ENCODE results near the gene SORCS2. TPM values are rescaled to one million over a fixed set of nuclear protein-coding genes. Genes with fewer than 3 reads are reported as not detected.

SORCS2 gene
- polyA plus RNA-seq, 1 donor (not counting 4 experiments of a cell fraction or from before 2014, with no cell fraction given): 0.09 TPM

DNA sequence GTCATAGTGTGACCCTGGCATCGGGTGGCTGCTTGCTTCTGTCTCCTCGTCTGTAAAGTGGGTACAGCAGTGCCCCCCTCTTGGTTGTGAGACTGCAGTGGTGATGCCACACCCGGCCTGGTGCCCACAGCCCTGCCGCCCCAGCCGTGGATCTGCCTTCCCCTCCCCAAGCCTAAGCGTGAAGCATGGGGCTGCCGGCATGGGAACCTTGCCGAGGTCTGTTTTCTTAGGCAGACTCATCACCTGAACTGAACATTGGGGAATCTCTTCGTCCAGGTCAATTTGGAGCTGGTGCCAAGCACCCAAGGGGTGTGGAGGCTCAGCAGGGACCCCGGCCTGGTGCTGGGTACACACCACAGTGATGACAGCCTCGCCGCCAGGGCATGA is 134.0 kb downstream of the SORCS2 start:
- H3K4me1 ChIP-seq (ENCODE audit: control insufficient read depth, extremely low read depth, insufficient read depth, low read length): no peaks in the 10 kb centered on the region
- dilution Hi-C loops (cut with MboI; ENCODE audit: extremely low pct_ligation_motif_present, low sequenced_read_pairs): no loop called here
- FAIRE-seq (no peak), DNase-seq (ENCODE audit: low read depth, low spot score) (no peak)
- no peak overlapping the region for H3K27ac ChIP-seq (ENCODE audit: control insufficient read depth, insufficient read depth, low read length)
- no peaks in the 10 kb centered on the region for H3K79me2 ChIP-seq (ENCODE audit: control insufficient read depth, insufficient read depth, low read length)
- no peak overlapping the region for H3K4me3 ChIP-seq (ENCODE audit: control insufficient read depth in 2 of 3, extremely low read depth in 1 of 3, insufficient read depth in 2 of 3, low read depth in 1 of 3, low read length in 3 of 3)
- TF ChIP-seq, protein P1, sequence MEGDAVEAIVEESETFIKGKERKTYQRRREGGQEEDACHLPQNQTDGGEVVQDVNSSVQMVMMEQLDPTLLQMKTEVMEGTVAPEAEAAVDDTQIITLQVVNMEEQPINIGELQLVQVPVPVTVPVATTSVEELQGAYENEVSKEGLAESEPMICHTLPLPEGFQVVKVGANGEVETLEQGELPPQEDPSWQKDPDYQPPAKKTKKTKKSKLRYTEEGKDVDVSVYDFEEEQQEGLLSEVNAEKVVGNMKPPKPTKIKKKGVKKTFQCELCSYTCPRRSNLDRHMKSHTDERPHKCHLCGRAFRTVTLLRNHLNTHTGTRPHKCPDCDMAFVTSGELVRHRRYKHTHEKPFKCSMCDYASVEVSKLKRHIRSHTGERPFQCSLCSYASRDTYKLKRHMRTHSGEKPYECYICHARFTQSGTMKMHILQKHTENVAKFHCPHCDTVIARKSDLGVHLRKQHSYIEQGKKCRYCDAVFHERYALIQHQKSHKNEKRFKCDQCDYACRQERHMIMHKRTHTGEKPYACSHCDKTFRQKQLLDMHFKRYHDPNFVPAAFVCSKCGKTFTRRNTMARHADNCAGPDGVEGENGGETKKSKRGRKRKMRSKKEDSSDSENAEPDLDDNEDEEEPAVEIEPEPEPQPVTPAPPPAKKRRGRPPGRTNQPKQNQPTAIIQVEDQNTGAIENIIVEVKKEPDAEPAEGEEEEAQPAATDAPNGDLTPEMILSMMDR (optimal IDR thresholded peaks at IDR 0.05 in 1 of 3, IDR thresholded peaks at IDR 0.05 in 1 of 3, conservative IDR thresholded peaks at IDR 0.05 in 1 of 3; ENCODE audit: extremely low read depth in 1 of 3, insufficient read depth in 2 of 3, low read length in 3 of 3): no peak
- TF ChIP-seq EZH2 (IDR thresholded peaks at IDR 0.05; ENCODE audit: low read length): no peak
- H4K20me1 ChIP-seq (ENCODE audit: control insufficient read depth, extremely low read depth, insufficient read depth, low read length): peaks cover 3% of the 10 kb centered on the region
- no peaks in the 10 kb centered on the region for H3K36me3 ChIP-seq (ENCODE audit: control insufficient read depth in 2 of 2, extremely low read depth in 1 of 2, insufficient read depth in 2 of 2, low read length in 2 of 2)
- H3K27me3 ChIP-seq (ENCODE audit: control insufficient read depth, extremely low read depth, insufficient read depth, low read length): peaks cover 8% of the 10 kb centered on the region
- no peak overlapping the region for H2AFZ ChIP-seq (ENCODE audit: control insufficient read depth, low read length)
- no peak overlapping the region for H3K4me2 ChIP-seq (ENCODE audit: control insufficient read depth, extremely low read depth, insufficient read depth, low read depth, low read length)
- H3K9ac ChIP-seq (ENCODE audit: control insufficient read depth, extremely low read depth, insufficient read depth, low read length): no peak overlapping the region
- no peaks in the 10 kb centered on the region for H3K9me3 ChIP-seq (ENCODE audit: control insufficient read depth, low read depth, low read length)
- H3K9me1 ChIP-seq (ENCODE audit: control insufficient read depth, extremely low read depth, insufficient read depth, low read length): no peaks in the 10 kb centered on the region

DNA sequence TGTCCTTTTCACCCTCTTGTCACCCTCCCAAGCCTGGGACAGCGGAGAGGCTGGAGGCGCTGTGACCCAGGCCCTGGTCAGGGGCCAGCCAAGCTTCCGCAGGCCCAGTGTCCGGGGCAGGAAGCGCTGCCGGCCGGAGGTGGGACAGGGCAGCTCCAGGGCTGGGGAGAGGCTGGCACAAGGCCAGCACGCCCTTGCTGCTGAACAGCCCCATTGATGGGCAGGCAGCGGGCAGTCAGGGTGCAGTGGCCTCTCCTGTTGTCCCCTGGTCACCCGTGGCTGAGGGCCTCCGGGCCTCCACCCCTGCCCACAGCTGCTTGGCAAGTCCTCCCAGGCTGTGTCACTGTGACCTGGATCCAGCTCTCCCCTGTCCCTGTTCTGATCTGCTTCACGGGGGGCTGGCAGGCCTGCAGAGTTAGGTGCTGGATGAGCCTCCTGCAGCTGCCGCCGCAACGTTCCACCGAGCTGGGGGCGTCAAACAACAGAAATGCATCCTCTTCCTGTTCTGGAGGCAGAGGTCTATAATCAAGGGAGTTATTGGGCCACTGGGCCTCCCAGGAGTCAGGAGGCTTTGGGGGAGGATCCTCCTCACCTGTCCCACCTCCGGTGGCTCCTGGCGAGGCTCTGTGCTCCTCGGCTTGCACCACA is 134.5 kb downstream of the SORCS2 start:
- Histone ChIP-seq H3K4me1 (ENCODE audit: control insufficient read depth, extremely low read depth, insufficient read depth, low read length) (no peaks in the 10 kb centered on the region), H2AFZ (ENCODE audit: control insufficient read depth, low read length) (no peak overlapping the region), H3K9ac (ENCODE audit: control insufficient read depth, extremely low read depth, insufficient read depth, low read length) (no peak overlapping the region), H3K4me3 (ENCODE audit: control insufficient read depth in 2 of 3, extremely low read depth in 1 of 3, insufficient read depth in 2 of 3, low read depth in 1 of 3, low read length in 3 of 3) (no peak overlapping the region), H3K79me2 (ENCODE audit: control insufficient read depth, insufficient read depth, low read length) (no peaks in the 10 kb centered on the region), H3K9me1 (ENCODE audit: control insufficient read depth, extremely low read depth, insufficient read depth, low read length) (no peaks in the 10 kb centered on the region), H3K27me3 (ENCODE audit: control insufficient read depth, extremely low read depth, insufficient read depth, low read length) (peaks cover 11% of the 10 kb centered on the region), H3K27ac (ENCODE audit: control insufficient read depth, insufficient read depth, low read length) (no peak overlapping the region), H3K4me2 (ENCODE audit: control insufficient read depth, extremely low read depth, insufficient read depth, low read depth, low read length) (no peak overlapping the region), H3K36me3 (ENCODE audit: control insufficient read depth in 2 of 2, extremely low read depth in 1 of 2, insufficient read depth in 2 of 2, low read length in 2 of 2) (no peaks in the 10 kb centered on the region), H4K20me1 (ENCODE audit: control insufficient read depth, extremely low read depth, insufficient read depth, low read length) (peaks cover 3% of the 10 kb centered on the region), H3K9me3 (ENCODE audit: control insufficient read depth, low read depth, low read length) (no peaks in the 10 kb centered on the region)
- no peak for TF ChIP-seq EZH2 (IDR thresholded peaks at IDR 0.05; ENCODE audit: low read length)
- TF ChIP-seq, protein P1 (optimal IDR thresholded peaks at IDR 0.05 in 1 of 3, IDR thresholded peaks at IDR 0.05 in 1 of 3, conservative IDR thresholded peaks at IDR 0.05 in 1 of 3; ENCODE audit: extremely low read depth in 1 of 3, insufficient read depth in 2 of 3, low read length in 3 of 3): no peak
- DNase-seq (ENCODE audit: low read depth, low spot score) (no peak), FAIRE-seq (no peak)
- dilution Hi-C loops (cut with MboI; ENCODE audit: extremely low pct_ligation_motif_present, low sequenced_read_pairs): no loop called here

Data from keratinocyte (primary cell).